H1 (cell line): Measurements from ENCODE around the gene GABRP. TPM values are rescaled to one million over a fixed set of nuclear protein-coding genes. Genes with fewer than 3 reads are reported as not detected.
"Not testable (repeated sequence)": the region's sequence is repeated elsewhere in the genome, so short reads cannot be mapped to it uniquely, and the experiment has no call there.

Experiments
- CTCF ChIA-PET: fragments of 300-600 bp; sonication (Branson Sonifier 250); formaldehyde crosslinking; loops from one replicate; lab custom pipeline; 2021; ENCODE audit not compliant: partially characterized antibody; lab: Charles Lee
- POLR2A ChIA-PET: fragments of 300-600 bp; sonication (Branson Sonifier 250); formaldehyde crosslinking; loops from one replicate; lab custom pipeline; 2021; ENCODE audit warnings: inconsistent platforms; ENCODE audit not compliant: partially characterized antibody; lab: Charles Lee
- DNase-seq, 2 experiments: peaks; one replicate each; pipeline versions ENCODE4 v3.0.0 to v3.0.0-alpha.2; 2010 to 2022; ENCODE audit warnings: low spot score in 2 of 2, low read depth in 1 of 2, mixed read lengths in 1 of 2
- FAIRE-seq: peaks from 2 replicates; lab custom pipeline; 2011; peaks lifted over from hg19 to GRCh38; lab: Jason Lieb, UNC
- H2AFZ ChIP-seq: 2 replicates; pipeline ENCODE4 v1.8.1; 2012; ENCODE audit warnings: low read length, inconsistent platforms
- H2AK5ac ChIP-seq: 2 replicates; pipeline ENCODE4 v1.6.1; 2013; ENCODE audit warnings: low read depth, low read length
- H2BK120ac ChIP-seq: replicated peaks from 2 replicates; pipeline ENCODE3; 2013; ENCODE audit warnings: low read depth, low read length, inconsistent platforms
- H2BK12ac ChIP-seq: 2 replicates; pipeline ENCODE4 v1.6.1; 2013; ENCODE audit warnings: low read depth, low read length
- H2BK15ac ChIP-seq: 2 replicates; pipeline ENCODE4 v1.6.1; 2013; ENCODE audit warnings: low read length
- H2BK20ac ChIP-seq: 2 replicates; pipeline ENCODE4 v1.6.1; 2013; ENCODE audit warnings: low read length
- H2BK5ac ChIP-seq: 2 replicates; pipeline ENCODE4 v1.6.1; 2013; ENCODE audit warnings: low read depth, low read length
- H3K14ac ChIP-seq: 2 replicates; pipeline ENCODE4 v1.6.1; 2013; ENCODE audit warnings: inconsistent platforms; ENCODE audit not compliant: insufficient read length
- H3K18ac ChIP-seq: 2 replicates; pipeline ENCODE4 v1.6.1; 2013; ENCODE audit warnings: low read length; ENCODE audit errors: extremely low read depth
- H3K23ac ChIP-seq: 2 replicates; pipeline ENCODE4 v1.6.1; 2013; ENCODE audit warnings: inconsistent platforms; ENCODE audit not compliant: insufficient read length
- H3K23me2 ChIP-seq: 2 replicates; pipeline ENCODE4 v1.6.1; 2013; ENCODE audit warnings: low read depth, low read length
- H3K27ac ChIP-seq: 2 replicates; pipeline ENCODE4 v1.6.1; 2011; ENCODE audit warnings: low read depth, low read length, inconsistent platforms
- H3K27me3 ChIP-seq, 4 experiments: replicated peaks in 1 of 4; 1 replicate in 1 of 4; 2 replicates in 3 of 4; pipeline versions ENCODE4 v1.6.1 to v1.8.1; 2011 to 2013; ENCODE audit warnings: low read length in 3 of 4, mild to moderate bottlenecking in 3 of 4, inconsistent platforms in 2 of 4, mixed read lengths in 2 of 4, moderate library complexity in 1 of 4; ENCODE audit not compliant: control insufficient read depth in 3 of 4, insufficient read depth in 3 of 4; ENCODE audit errors: extremely low read depth in 1 of 4
- H3K36me3 ChIP-seq, 4 experiments: 2 replicates each; pipeline versions ENCODE4 v1.6.1 to v1.8.1; 2011 to 2013; ENCODE audit warnings: mild to moderate bottlenecking in 4 of 4, low read length in 3 of 4, moderate library complexity in 2 of 4, control low read depth in 1 of 4, inconsistent platforms in 1 of 4; ENCODE audit not compliant: insufficient read depth in 4 of 4, control insufficient read depth in 2 of 4
- H3K4ac ChIP-seq: replicated peaks from 2 replicates; pipeline ENCODE3; 2013; ENCODE audit warnings: low read length, low read depth, mixed read lengths, inconsistent platforms; ENCODE audit not compliant: insufficient read length
- H3K4me1 ChIP-seq, 4 experiments: replicated peaks in 1 of 4; 1 replicate in 1 of 4; 2 replicates in 3 of 4; pipeline versions ENCODE4 v1.6.1 to v1.8.1; 2011 to 2013; ENCODE audit warnings: low read length in 3 of 4, inconsistent platforms in 2 of 4, mixed read lengths in 1 of 4; ENCODE audit not compliant: insufficient read depth in 4 of 4, control insufficient read depth in 3 of 4
- H3K4me2 ChIP-seq, 2 experiments: 2 replicates each; pipeline versions ENCODE4 v1.6.1 to v1.8.1; 2011 to 2013; ENCODE audit warnings: low read depth in 2 of 2, low read length in 2 of 2, control low read depth in 1 of 2, inconsistent platforms in 1 of 2, mild to moderate bottlenecking in 1 of 2; ENCODE audit not compliant: insufficient read depth in 1 of 2
- H3K4me3 ChIP-seq, 4 experiments: fragments of 200-600, 300-600 bp in 1 of 4; sonication (generic), shearing (Covaris generic), sonication (Bioruptor Twin) in 1 of 4; 2 replicates each; pipeline versions ENCODE4 v1.5.1 to v1.8.1; 2011 to 2016; ENCODE audit warnings: low read length in 4 of 4, low read depth in 3 of 4, control low read depth in 2 of 4, inconsistent platforms in 2 of 4, mild to moderate bottlenecking in 2 of 4, mixed read lengths in 1 of 4, moderate library complexity in 1 of 4; ENCODE audit not compliant: insufficient read depth in 2 of 4; ENCODE audit errors: extremely low read depth in 1 of 4
- H3K56ac ChIP-seq: replicated peaks from 2 replicates; pipeline ENCODE3; 2013; ENCODE audit warnings: low read depth, mild to moderate bottlenecking, mixed read lengths, low read length, inconsistent platforms; ENCODE audit not compliant: insufficient read length
- H3K79me1 ChIP-seq: 2 replicates; pipeline ENCODE4 v1.6.1; 2013; ENCODE audit warnings: low read depth, low read length, control low read depth
- H3K79me2 ChIP-seq, 2 experiments: 2 replicates each; pipeline versions ENCODE4 v1.6.1 to v1.8.1; 2012 to 2013; ENCODE audit warnings: low read length in 2 of 2, mild to moderate bottlenecking in 2 of 2, inconsistent platforms in 1 of 2; ENCODE audit not compliant: insufficient read depth in 2 of 2, control insufficient read depth in 1 of 2
- H3K9ac ChIP-seq, 4 experiments: replicated peaks in 1 of 4; 1 replicate in 1 of 4; 2 replicates in 3 of 4; pipeline versions ENCODE4 v1.6.1 to v1.8.1; 2011 to 2013; ENCODE audit warnings: low read depth in 3 of 4, low read length in 3 of 4, control low read depth in 2 of 4, mild to moderate bottlenecking in 2 of 4, moderate library complexity in 2 of 4, inconsistent platforms in 1 of 4; ENCODE audit errors: extremely low read depth in 1 of 4
- H3K9me3 ChIP-seq, 2 experiments: 2 replicates each; pipeline versions ENCODE4 v1.6.1 to v1.8.1; 2012 to 2013; ENCODE audit warnings: mild to moderate bottlenecking in 2 of 2, moderate library complexity in 2 of 2, control low read depth in 1 of 2, inconsistent platforms in 1 of 2, low read depth in 1 of 2, low read length in 1 of 2, mixed read lengths in 1 of 2; ENCODE audit not compliant: insufficient read depth in 2 of 2
- H4K20me1 ChIP-seq, 2 experiments: replicated peaks in 1 of 2; 2 replicates each; pipeline versions ENCODE3 to v1.8.1; 2011 to 2013; ENCODE audit warnings: inconsistent platforms in 2 of 2, low read length in 2 of 2, mild to moderate bottlenecking in 1 of 2; ENCODE audit not compliant: insufficient read depth in 2 of 2, control insufficient read depth in 1 of 2
- H4K5ac ChIP-seq: 2 replicates; pipeline ENCODE4 v1.6.1; 2013; ENCODE audit warnings: low read length, low read depth, mixed read lengths, inconsistent platforms; ENCODE audit not compliant: insufficient read length
- H4K8ac ChIP-seq: 2 replicates; pipeline ENCODE4 v1.8.0; 2013; ENCODE audit warnings: mild to moderate bottlenecking, moderate library complexity, low read length, inconsistent platforms; ENCODE audit not compliant: insufficient read depth; ENCODE audit errors: extremely low read depth
- H4K91ac ChIP-seq: replicated peaks from 2 replicates; pipeline ENCODE3; 2013; ENCODE audit warnings: low read length, mixed read lengths, inconsistent platforms; ENCODE audit not compliant: insufficient read length
- WGBS, 2 experiments: shearing (Covaris generic) in 1 of 2; methylation state at CpG; one replicate each; pipeline versions ENCODE4 v1.1.6 to v1.1.7; 2013 to 2015; ENCODE audit warnings: low lambda C conversion rate in 2 of 2, mixed read lengths in 2 of 2, inconsistent platforms in 1 of 2, low coverage in 1 of 2, missing lambda C conversion rate in 1 of 2; ENCODE audit not compliant: insufficient replicate concordance in 2 of 2, insufficient coverage in 1 of 2, insufficient read length in 1 of 2; ENCODE audit errors: extremely low coverage in 1 of 2, missing lambda C conversion rate in 1 of 2; 5-methylcytosine and 5-hydroxymethylcytosine counted together
- polyA plus RNA-seq, 7 experiments: library from polyadenylated mRNA; depleted of rRNA in 3 of 7; stranded (reverse) in 5 of 7; unstranded in 2 of 7; fragments of >200 nt in 5 of 7; fragments of 200-250 nt in 2 of 7; gene quantifications; 1 replicate in 5 of 7; 2 replicates in 1 of 7; 4 replicates in 1 of 7; pipeline versions ENCODE4 v1.2.1 to v1.2.3, GENCODE V29; 2011 to 2013; ENCODE audit warnings: missing spikeins in 2 of 7, mixed read lengths in 2 of 7
- total RNA-seq: library from RNA; stranded (reverse); fragmentation: NEBNext Ultra II Directional; extraction: Animal tissue kit (Norgen Biotek cat#: 25700); gene quantifications from 2 replicates; pipeline ENCODE4 v1.2.1, GENCODE V29; 2021

The GABRP gene
- total and polyA plus RNA-seq, 2 of the 8 experiments (the other 6 are each of a cell fraction or from before 2014, with no cell fraction given): 3.7 to 4.0 TPM

DNA sequence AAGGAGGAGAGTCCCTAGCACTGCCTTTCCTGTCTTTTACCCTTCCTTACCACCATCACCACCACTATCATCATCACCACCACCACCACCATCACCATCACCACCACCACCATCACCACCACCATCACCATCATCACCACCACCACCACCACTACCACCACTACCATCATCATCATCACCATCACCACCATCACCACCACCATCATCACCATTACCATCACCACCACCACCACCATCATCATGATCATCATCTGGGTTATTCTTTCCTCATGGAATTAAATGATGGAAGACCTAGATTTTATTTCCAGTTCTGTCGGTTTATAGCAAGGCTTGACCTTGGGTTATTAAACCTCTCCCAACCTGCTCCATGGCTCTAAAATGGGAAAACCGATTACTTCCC is 50.5 kb downstream of the GABRP start:
- H3K9ac ChIP-seq, H3K23ac ChIP-seq, H3K18ac ChIP-seq, H4K20me1 ChIP-seq, H2BK120ac ChIP-seq, H2AK5ac ChIP-seq, H4K91ac ChIP-seq, H2AFZ ChIP-seq, H3K27ac ChIP-seq, DNase-seq, H3K9me3 ChIP-seq, H3K36me3 ChIP-seq, POLR2A ChIA-PET, H3K4me2 ChIP-seq, H2BK20ac ChIP-seq, H3K79me2 ChIP-seq, H3K4me1 ChIP-seq, H2BK5ac ChIP-seq, H3K79me1 ChIP-seq, FAIRE-seq, H3K14ac ChIP-seq, H2BK12ac ChIP-seq, H3K27me3 ChIP-seq, H4K5ac ChIP-seq, H3K4me3 ChIP-seq, H3K4ac ChIP-seq, H4K8ac ChIP-seq, H3K23me2 ChIP-seq, H2BK15ac ChIP-seq: not testable (repeated sequence)
- peak overlapping the region; percentile 98 for H3K56ac ChIP-seq
- WGBS, 2 experiments: 92% methylated on average over 2 of the region's 2 CpGs; no CpG with 5 or more reads in 1 of the 2 experiments
- CTCF ChIA-PET: interaction anchor here (0.7 to 1.5 kb wide), 2 partner anchors 16 to 43 kb away, joined by 3 read pairs; no protein-coding TSS in a partner anchor
